NT2/D1 (cell line): Measurements from ENCODE around the gene BUD23.
"Not testable (repeated sequence)": the region's sequence is repeated elsewhere in the genome, so short reads cannot be mapped to it uniquely, and the experiment has no call there.

Source experiments
- DNase-seq: peaks from one replicate; pipeline ENCODE4 v3.0.0-alpha.2; 2011; ENCODE audit warnings: low read depth, low spot score
- H3K27me3 ChIP-seq: 2 replicates; pipeline ENCODE4 v1.6.0; 2011; ENCODE audit warnings: mild to moderate bottlenecking; ENCODE audit not compliant: insufficient read length, insufficient read depth
- H3K36me3 ChIP-seq: 2 replicates; pipeline ENCODE4 v1.6.1; 2011; ENCODE audit warnings: mild to moderate bottlenecking, low read length, mixed read lengths; ENCODE audit not compliant: insufficient read depth, insufficient read length
- H3K4me1 ChIP-seq: 2 replicates; pipeline ENCODE4 v1.5.1; 2011; ENCODE audit not compliant: insufficient read depth, insufficient read length
- H3K4me3 ChIP-seq: 2 replicates; pipeline ENCODE4 v1.5.1; 2011; ENCODE audit warnings: low read depth; ENCODE audit not compliant: insufficient read length
- H3K9ac ChIP-seq: 2 replicates; pipeline ENCODE4 v1.6.0; 2011; ENCODE audit warnings: low read depth; ENCODE audit not compliant: insufficient read length
- H3K9me3 ChIP-seq: 2 replicates; pipeline ENCODE4 v1.5.1; 2011; ENCODE audit warnings: mild to moderate bottlenecking, low read length; ENCODE audit not compliant: insufficient read depth
- SUZ12 ChIP-seq: IDR thresholded peaks from 2 replicates; pipeline ENCODE4 v1.6.1; 2011; ENCODE audit not compliant: insufficient read length, insufficient read depth; ENCODE audit errors: extremely low read depth
- YY1 ChIP-seq: IDR thresholded peaks from 2 replicates; pipeline ENCODE4 v1.6.1; 2011; ENCODE audit not compliant: insufficient read length, insufficient read depth
- ZNF274 ChIP-seq: IDR thresholded peaks from 2 replicates; pipeline ENCODE4 v1.6.1; 2011; ENCODE audit warnings: mild to moderate bottlenecking, low read depth, low read length

Gene BUD23

DNA sequence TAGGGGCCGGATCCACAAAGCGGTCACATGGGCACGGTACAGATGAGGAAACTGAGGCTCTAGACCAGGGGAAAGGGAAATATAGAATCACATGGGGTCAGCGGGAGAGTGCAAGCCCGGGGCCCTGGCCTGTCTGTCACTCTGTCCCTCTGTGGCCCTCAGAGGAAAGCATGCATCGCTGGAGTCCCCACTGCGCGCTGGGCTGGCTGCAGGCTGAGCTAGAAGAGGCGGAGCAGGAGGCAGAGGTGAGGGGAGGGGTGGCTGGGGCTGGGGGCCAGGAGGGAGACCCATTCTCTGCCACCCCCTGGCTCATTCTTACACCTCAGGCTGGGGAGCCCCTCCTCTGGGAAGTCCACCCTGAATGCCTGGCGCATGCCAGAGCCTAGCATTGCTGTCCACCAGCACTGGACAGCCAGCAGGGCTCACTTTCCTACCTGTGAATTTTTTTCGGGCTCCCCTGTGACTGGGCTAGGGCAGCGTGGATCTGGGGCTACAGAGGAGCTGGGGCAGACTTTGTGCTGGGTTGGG, 13.5 kb upstream of the BUD23 start:
- Histone ChIP-seq H3K4me1 (peaks cover 15% of the 10 kb centered on the region), H3K9ac (no peak overlapping the region), H3K27me3 (no peaks in the 10 kb centered on the region), H3K9me3 (peaks cover 5% of the 10 kb centered on the region; the same call in 1 of the 2 replicates), H3K36me3 (no peaks in the 10 kb centered on the region), H3K4me3 (no peak overlapping the region)
- no peak for TF ChIP-seq ZNF274
- TF ChIP-seq SUZ12: no peak
- no peak for TF ChIP-seq YY1
- DNase-seq: no peak

DNA sequence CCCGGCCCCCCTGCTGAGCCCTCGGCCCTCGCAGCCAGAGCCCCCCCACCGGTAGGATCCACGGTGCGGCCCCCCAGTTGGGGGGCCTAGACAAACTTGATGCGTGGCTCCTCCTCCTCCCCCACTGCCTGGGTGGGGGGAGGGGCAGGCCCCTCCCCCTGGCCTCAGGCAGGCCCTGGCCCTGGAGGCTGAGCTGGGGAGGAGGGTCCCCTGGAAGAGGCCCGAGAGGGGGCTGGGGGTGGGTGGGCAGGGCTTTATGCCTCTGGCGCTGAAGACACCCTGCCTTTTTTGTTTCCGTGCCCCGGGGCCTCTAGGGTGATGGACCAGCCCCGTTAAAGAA, 12.1 kb upstream of the BUD23 start:
- H3K4me1 ChIP-seq: peaks cover 15% of the 10 kb centered on the region
- H3K9me3 ChIP-seq: peaks cover 5% of the 10 kb centered on the region; the same call in 1 of the 2 replicates
- H3K9ac ChIP-seq: no peak overlapping the region
- TF ChIP-seq ZNF274 (no peak), SUZ12 (no peak), YY1 (no peak)
- H3K4me3 ChIP-seq: no peak overlapping the region
- no peak for DNase-seq
- no peaks in the 10 kb centered on the region for H3K27me3 ChIP-seq
- H3K36me3 ChIP-seq: no peaks in the 10 kb centered on the region

DNA sequence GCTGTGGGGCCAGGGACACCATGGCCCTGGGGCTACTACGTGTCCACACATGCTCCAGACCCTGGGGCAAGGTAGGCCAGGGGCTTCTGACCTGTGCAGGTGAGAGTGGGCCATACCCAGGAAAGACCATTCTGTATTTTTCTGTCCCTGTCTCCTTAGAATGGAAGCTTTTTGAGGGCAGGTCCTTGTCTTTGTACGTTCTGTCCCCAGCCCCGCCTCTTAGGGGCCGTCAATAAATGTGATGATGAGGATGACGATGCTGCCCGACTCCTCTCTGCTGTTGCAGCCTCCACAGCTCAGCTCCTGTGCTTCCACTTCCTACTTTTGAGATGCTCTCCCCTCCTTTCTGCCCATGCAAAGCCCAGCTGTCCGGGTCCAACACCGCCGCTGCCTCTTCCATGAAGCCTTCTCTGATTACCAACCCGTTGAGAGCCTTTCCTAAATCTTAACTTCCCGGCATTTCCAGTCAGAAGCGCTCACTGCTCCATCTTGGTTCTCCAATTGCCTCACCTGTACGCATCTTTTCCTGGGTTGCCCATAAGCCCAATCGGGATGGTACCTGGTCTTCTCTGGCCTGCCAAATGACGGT, 11.4 kb upstream of the BUD23 start:
- H3K27me3 ChIP-seq: no peaks in the 10 kb centered on the region
- TF ChIP-seq YY1: no peak
- no peak for TF ChIP-seq SUZ12
- no peak for TF ChIP-seq ZNF274
- no peak overlapping the region for H3K9ac ChIP-seq
- DNase-seq: no peak
- H3K4me1 ChIP-seq: peaks cover 15% of the 10 kb centered on the region
- H3K36me3 ChIP-seq: no peaks in the 10 kb centered on the region
- H3K9me3 ChIP-seq: peaks cover 5% of the 10 kb centered on the region; the same call in 1 of the 2 replicates
- H3K4me3 ChIP-seq: no peak overlapping the region

DNA sequence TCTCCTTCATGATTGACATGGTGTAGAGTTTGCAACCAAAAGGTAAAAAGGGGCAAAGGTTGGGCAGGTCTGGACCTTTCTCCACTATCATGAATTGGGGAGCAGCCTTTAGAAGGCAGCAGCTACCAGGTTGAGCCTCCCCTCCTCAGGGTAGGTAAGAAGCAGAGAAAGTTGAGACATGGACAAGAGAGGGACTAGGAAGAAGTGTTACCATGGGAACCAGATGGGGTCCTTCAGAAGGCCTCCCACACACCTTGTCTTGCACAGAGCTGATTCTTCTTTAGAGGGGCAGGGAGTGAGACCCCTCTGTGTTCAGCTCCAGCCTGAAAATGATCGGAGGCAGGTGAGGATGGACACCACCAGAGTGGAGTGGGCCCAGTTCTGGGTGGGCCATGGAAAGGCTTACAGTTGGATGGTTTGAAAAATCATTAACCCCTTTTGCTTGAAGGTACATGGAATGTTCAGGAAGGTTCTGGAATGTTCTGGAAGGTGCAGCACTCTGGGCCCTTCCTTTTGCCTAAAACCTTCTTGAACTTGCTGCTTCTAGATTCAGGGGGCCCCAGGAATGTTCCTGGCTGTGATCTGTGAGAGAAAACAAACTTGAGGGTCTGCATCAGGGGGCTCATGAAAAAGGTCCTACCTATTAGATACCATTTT, 8.8 kb upstream of the BUD23 start:
- H3K4me1 ChIP-seq: peaks cover 15% of the 10 kb centered on the region
- H3K9ac ChIP-seq: no peak overlapping the region
- H3K36me3 ChIP-seq: peaks cover 14% of the 10 kb centered on the region
- H3K4me3 ChIP-seq: no peak overlapping the region
- no peak for DNase-seq
- H3K27me3 ChIP-seq: no peaks in the 10 kb centered on the region
- no peak for TF ChIP-seq YY1
- no peak for TF ChIP-seq SUZ12
- no peak for TF ChIP-seq ZNF274
- peaks cover 5% of the 10 kb centered on the region; the same call in 1 of the 2 replicates for H3K9me3 ChIP-seq

DNA sequence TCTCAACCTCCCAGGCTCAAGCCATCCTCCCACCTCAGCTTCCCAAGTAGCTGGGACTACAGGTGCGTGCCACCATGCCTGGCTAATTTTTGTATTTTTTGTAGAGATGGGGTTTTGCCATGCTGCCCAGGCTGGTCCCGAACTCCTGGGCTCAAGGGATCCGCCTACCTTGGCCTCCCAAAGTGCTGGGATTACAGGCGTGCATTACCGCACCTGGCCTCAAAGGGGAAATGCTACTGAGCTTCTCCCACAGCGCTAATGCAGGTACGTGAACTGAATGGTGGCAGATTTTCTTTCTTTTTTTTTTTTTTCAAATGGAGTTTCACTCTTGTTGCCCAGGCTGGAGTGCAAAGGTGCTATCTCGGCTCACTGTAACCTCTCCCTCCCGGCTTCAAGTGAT, 7.3 kb upstream of the BUD23 start:
- H3K4me1 ChIP-seq, DNase-seq, H3K9me3 ChIP-seq, H3K9ac ChIP-seq, H3K4me3 ChIP-seq, H3K27me3 ChIP-seq: not testable (repeated sequence)
- H3K36me3 ChIP-seq: peaks cover 24% of the 10 kb centered on the region

DNA sequence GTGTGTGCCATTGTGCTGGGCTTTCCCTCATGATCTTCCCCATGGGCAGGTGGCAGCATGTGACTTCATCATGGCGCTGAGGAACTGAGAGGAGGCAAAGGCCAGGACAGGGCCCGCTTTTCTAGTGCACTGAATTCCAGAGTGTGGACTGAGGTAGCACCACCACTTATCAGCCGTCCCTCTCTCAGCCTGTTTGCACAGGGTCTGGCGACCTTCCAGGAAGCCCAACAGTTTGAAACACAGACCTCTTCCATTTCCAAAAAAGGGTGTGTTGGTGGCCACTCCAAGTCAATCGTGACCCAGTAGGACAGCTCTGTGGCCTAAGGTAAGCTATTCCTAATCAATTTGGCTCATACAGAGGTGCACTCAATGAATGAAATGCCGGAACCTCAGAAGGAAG, 4.5 kb upstream of the BUD23 start:
- Histone ChIP-seq H3K9ac (no peak overlapping the region), H3K9me3 (no peaks in the 10 kb centered on the region), H3K27me3 (no peaks in the 10 kb centered on the region), H3K4me1 (no peaks in the 10 kb centered on the region), H3K36me3 (peaks cover 28% of the 10 kb centered on the region), H3K4me3 (no peak overlapping the region)
- DNase-seq: no peak
- TF ChIP-seq YY1 (no peak), SUZ12 (no peak), ZNF274 (no peak)

DNA sequence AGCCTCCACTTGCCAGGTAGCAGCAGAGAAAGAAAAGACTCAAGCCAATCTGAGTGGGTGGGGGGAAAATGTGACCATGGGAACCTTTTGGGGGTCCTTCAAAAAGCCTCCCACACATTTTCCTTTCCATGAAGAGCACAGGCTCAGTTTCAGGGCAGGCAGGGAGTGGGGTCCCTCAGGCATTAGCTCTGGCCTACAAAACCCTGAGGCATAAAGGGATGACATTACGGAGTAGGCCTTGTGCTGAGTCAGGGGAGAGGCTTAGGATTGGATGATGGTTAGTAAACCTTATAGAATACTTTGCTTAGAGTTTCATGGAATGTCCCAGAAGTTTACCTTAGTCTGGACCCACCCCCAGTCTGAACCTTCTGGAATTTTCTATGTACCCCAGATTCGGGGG, 3.7 kb upstream of the BUD23 start:
- TF ChIP-seq SUZ12: no peak
- TF ChIP-seq YY1: no peak
- TF ChIP-seq ZNF274: no peak
- Histone ChIP-seq H3K36me3 (peaks cover 28% of the 10 kb centered on the region), H3K9ac (no peak overlapping the region), H3K4me3 (no peak overlapping the region), H3K4me1 (no peaks in the 10 kb centered on the region), H3K27me3 (no peaks in the 10 kb centered on the region), H3K9me3 (no peaks in the 10 kb centered on the region)
- DNase-seq: no peak

DNA sequence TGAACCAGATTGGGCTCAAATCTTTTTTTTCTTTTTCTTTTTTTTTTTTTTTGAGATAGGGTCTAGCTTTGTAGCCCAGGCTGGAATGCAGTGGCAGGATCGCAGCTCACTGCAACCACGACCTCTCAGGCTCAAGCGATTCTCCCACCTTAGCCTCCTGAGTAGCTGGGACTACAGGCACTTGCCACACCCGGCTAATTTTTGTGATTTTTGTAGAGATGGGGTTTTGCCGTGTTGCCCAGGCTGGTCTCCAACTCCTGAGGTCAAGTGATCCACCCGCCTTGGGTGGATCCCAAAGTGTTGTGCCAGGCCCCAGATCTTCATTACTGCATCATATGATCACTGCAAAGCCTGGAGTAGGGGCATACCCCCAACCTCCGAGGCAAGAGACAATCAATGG, 2.9 kb upstream of the BUD23 start:
- TF ChIP-seq SUZ12 (no peak), ZNF274 (no peak), YY1 (no peak)
- no peak for DNase-seq
- Histone ChIP-seq H3K4me3 (no peak overlapping the region), H3K36me3 (peaks cover 35% of the 10 kb centered on the region), H3K4me1 (no peaks in the 10 kb centered on the region), H3K9ac (no peak overlapping the region), H3K27me3 (no peaks in the 10 kb centered on the region), H3K9me3 (no peaks in the 10 kb centered on the region)
